IPS DF 6.9 (cell line): ENCODE measurements around the gene XPR1.

Experiments used
- DNase-seq: peaks from one replicate; pipeline ENCODE4 v3.0.0-alpha.2; 2013; ENCODE audit warnings: low read depth, low spot score
- H3K27ac ChIP-seq: one replicate; pipeline ENCODE4 v1.5.1; 2013; ENCODE audit warnings: low read length, control low read depth
- H3K27me3 ChIP-seq: 2 replicates; pipeline ENCODE4 v1.6.1; 2013; ENCODE audit warnings: mild to moderate bottlenecking, low read length; ENCODE audit not compliant: control insufficient read depth, insufficient read depth
- H3K36me3 ChIP-seq: 2 replicates; pipeline ENCODE4 v1.6.1; 2013; ENCODE audit warnings: low read length; ENCODE audit not compliant: control insufficient read depth, insufficient read depth
- H3K4me1 ChIP-seq: 2 replicates; pipeline ENCODE4 v1.6.1; 2013; ENCODE audit warnings: low read length; ENCODE audit not compliant: control insufficient read depth, insufficient read depth
- H3K4me3 ChIP-seq: 2 replicates; pipeline ENCODE4 v1.5.1; 2013; ENCODE audit warnings: mild to moderate bottlenecking, low read length
- H3K9me3 ChIP-seq: 2 replicates; pipeline ENCODE4 v1.6.1; 2013; ENCODE audit warnings: low read length, inconsistent platforms; ENCODE audit not compliant: control insufficient read depth, insufficient read depth
- WGBS: extraction: QIAGEN DNeasy Blood & Tissue Kit; methylation state at CpG from one replicate; pipeline ENCODE4 v1.1.7; 2013; ENCODE audit warnings: mixed read lengths, missing lambda C conversion rate; ENCODE audit not compliant: insufficient read length, insufficient coverage; 5-methylcytosine and 5-hydroxymethylcytosine counted together

Gene XPR1

GRCh38 chr1:180630408-180631193 is 1.2 kb upstream of the XPR1 start:
- no peak overlapping the region for H3K4me3 ChIP-seq
- H3K36me3 ChIP-seq = no peaks in the 10 kb centered on the region
- H3K27ac ChIP-seq = no peak overlapping the region
- H3K27me3 ChIP-seq = no peaks in the 10 kb centered on the region
- H3K9me3 ChIP-seq = no peaks in the 10 kb centered on the region
- no peak for DNase-seq
- H3K4me1 ChIP-seq = no peaks in the 10 kb centered on the region
- WGBS = no CpG with 5 or more reads among the region's 2 CpGs

- H3K36me3 ChIP-seq = no peaks in the 10 kb centered on the region
- no peaks in the 10 kb centered on the region for H3K4me1 ChIP-seq
- no CpG with 5 or more reads among the region's 6 CpGs for WGBS
- no peak overlapping the region for H3K4me3 ChIP-seq
- no peaks in the 10 kb centered on the region for H3K27me3 ChIP-seq
- H3K9me3 ChIP-seq = no peaks in the 10 kb centered on the region
- DNase-seq = no peak
- no peak overlapping the region for H3K27ac ChIP-seq
Observed at GRCh38 chr1:180631194-180631765, 542 bp upstream of the XPR1 start.

- no peak overlapping the region for H3K27ac ChIP-seq
- WGBS = no CpG with 5 or more reads among the region's 44 CpGs
Observed at GRCh38 chr1:180632326-180633056, 669 bp downstream of the XPR1 start.

GRCh38 chr1:180633057-180634056 is 1.5 kb downstream of the XPR1 start:
- no peak for DNase-seq
- WGBS = no CpG with 5 or more reads among the region's 3 CpGs
- H3K9me3 ChIP-seq = no peaks in the 10 kb centered on the region
- H3K4me3 ChIP-seq = no peak overlapping the region
- no peaks in the 10 kb centered on the region for H3K4me1 ChIP-seq
- H3K36me3 ChIP-seq = no peaks in the 10 kb centered on the region
- no peaks in the 10 kb centered on the region for H3K27me3 ChIP-seq
- no peak overlapping the region for H3K27ac ChIP-seq

More at GRCh38 chr1:180632326-180633056, 669 bp downstream of the XPR1 start:
- DNase-seq = no peak
- H3K27me3 ChIP-seq = no peaks in the 10 kb centered on the region
- no peaks in the 10 kb centered on the region for H3K36me3 ChIP-seq
- H3K4me1 ChIP-seq = no peaks in the 10 kb centered on the region
- H3K9me3 ChIP-seq = no peaks in the 10 kb centered on the region
- peak overlapping the region; percentile 99 for H3K4me3 ChIP-seq

GRCh38 chr1:180636138-180636537 is 4.3 kb downstream of the XPR1 start:
- no peaks in the 10 kb centered on the region for H3K9me3 ChIP-seq
- no peak for DNase-seq
- H3K36me3 ChIP-seq = no peaks in the 10 kb centered on the region
- WGBS = no CpG with 5 or more reads among the region's 5 CpGs
- H3K4me3 ChIP-seq = no peak overlapping the region
- no peak overlapping the region for H3K27ac ChIP-seq
- no peaks in the 10 kb centered on the region for H3K4me1 ChIP-seq
- H3K27me3 ChIP-seq = no peaks in the 10 kb centered on the region

GRCh38 chr1:180639871-180640270 is 8.0 kb downstream of the XPR1 start:
- no peaks in the 10 kb centered on the region for H3K4me1 ChIP-seq
- H3K4me3 ChIP-seq = no peak overlapping the region
- H3K27ac ChIP-seq = no peak overlapping the region
- no peaks in the 10 kb centered on the region for H3K9me3 ChIP-seq
- no peak for DNase-seq
- no peaks in the 10 kb centered on the region for H3K36me3 ChIP-seq
- H3K27me3 ChIP-seq = no peaks in the 10 kb centered on the region

- H3K27ac ChIP-seq = no peak overlapping the region
Observed at GRCh38 chr1:180640531-180640949, 8.7 kb downstream of the XPR1 start.

GRCh38 chr1:180641662-180642061 is 9.8 kb downstream of the XPR1 start:
- no peaks in the 10 kb centered on the region for H3K9me3 ChIP-seq
- H3K4me1 ChIP-seq = no peaks in the 10 kb centered on the region
- H3K27me3 ChIP-seq = no peaks in the 10 kb centered on the region
- DNase-seq = no peak
- no peak overlapping the region for H3K4me3 ChIP-seq
- no peak overlapping the region for H3K27ac ChIP-seq
- no peaks in the 10 kb centered on the region for H3K36me3 ChIP-seq

More at GRCh38 chr1:180640531-180640949, 8.7 kb downstream of the XPR1 start:
- Histone ChIP-seq H3K4me1 (no peaks in the 10 kb centered on the region), H3K27me3 (no peaks in the 10 kb centered on the region), H3K9me3 (no peaks in the 10 kb centered on the region), H3K4me3 (no peak overlapping the region), H3K36me3 (no peaks in the 10 kb centered on the region)
- DNase-seq = no peak
- WGBS = no CpG with 5 or more reads among the region's 3 CpGs

- Histone ChIP-seq H3K27ac (no peak overlapping the region), H3K36me3 (no peaks in the 10 kb centered on the region), H3K4me3 (no peak overlapping the region), H3K4me1 (no peaks in the 10 kb centered on the region), H3K27me3 (no peaks in the 10 kb centered on the region), H3K9me3 (no peaks in the 10 kb centered on the region)
- WGBS = no CpG with 5 or more reads among the region's 1 CpG
- DNase-seq = no peak
Observed at GRCh38 chr1:180642781-180643180, 11.0 kb downstream of the XPR1 start.

- no peaks in the 10 kb centered on the region for H3K9me3 ChIP-seq
- H3K4me3 ChIP-seq = no peak overlapping the region
- no peaks in the 10 kb centered on the region for H3K27me3 ChIP-seq
- whole genome bisulfite sequencing = no CpG with 5 or more reads among the region's 1 CpG
- no peak overlapping the region for H3K27ac ChIP-seq
- H3K4me1 ChIP-seq = no peaks in the 10 kb centered on the region
- no peaks in the 10 kb centered on the region for H3K36me3 ChIP-seq
- DNase-seq = no peak
Observed at GRCh38 chr1:180643693-180644092, 11.9 kb downstream of the XPR1 start.
